SK-N-SH treated with all-trans-retinoic acid at 6 μM for 48 hours (cell line): Measurements from ENCODE around the gene ZP1.

Experiments used
- ATAC-seq: fragments of 200-7000 bp; cut with Tn5 transposase; 3 replicates; pipeline ENCODE4 v1.9.1; 2020; ENCODE audit warnings: mild to moderate bottlenecking, moderate library complexity
- BACH2 ChIP-seq: fragments of 250-450 bp; sonication (Bioruptor Pico); IDR thresholded peaks from 2 replicates; pipeline ENCODE4 v1.9.0; 2021; ENCODE audit warnings: mild to moderate bottlenecking, borderline replicate concordance
- ESRRG ChIP-seq: fragments of 250-450 bp; sonication (Bioruptor Pico); IDR thresholded peaks from 2 replicates; pipeline ENCODE4 v1.6.1; 2021; ENCODE audit warnings: mild to moderate bottlenecking
- GLIS3 ChIP-seq: fragments of 250-450 bp; sonication (Bioruptor Pico); IDR thresholded peaks from 2 replicates; pipeline ENCODE4 v1.5.0; 2020; ENCODE audit warnings: mild to moderate bottlenecking, moderate library complexity
- PATZ1 ChIP-seq: fragments of 250-450 bp; sonication (Bioruptor Pico); IDR thresholded peaks from 2 replicates; pipeline ENCODE4 v1.8.0; 2020; ENCODE audit warnings: mild to moderate bottlenecking, moderate library complexity, borderline replicate concordance
- ZFP3 ChIP-seq: fragments of 250-450 bp; sonication (Bioruptor Pico); IDR thresholded peaks from 2 replicates; pipeline ENCODE4 v1.5.0; 2020; ENCODE audit warnings: mild to moderate bottlenecking, moderate library complexity
- TF ChIP-seq, protein P1 (sequence below): fragments of 250-450 bp; sonication (Bioruptor Pico); IDR thresholded peaks from 2 replicates; pipeline ENCODE4 v1.5.0; 2020; ENCODE audit warnings: mild to moderate bottlenecking, moderate library complexity

The ZP1 gene

DNA sequence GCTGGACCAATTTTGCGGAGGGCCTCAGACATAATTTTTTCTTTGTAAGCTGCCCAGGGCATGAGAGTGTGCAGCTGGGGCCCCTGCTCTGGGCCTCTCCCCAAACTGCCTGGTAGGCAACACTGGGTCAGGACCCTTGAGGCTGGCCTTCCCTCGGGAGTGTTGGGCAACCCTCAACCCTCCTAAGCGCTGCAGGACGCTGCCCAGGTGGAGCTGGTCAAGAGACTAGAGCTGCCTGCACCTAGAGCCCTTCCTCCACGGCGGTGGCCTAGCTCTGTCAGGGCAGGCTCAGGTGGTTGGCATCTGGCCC lies 56.4 kb downstream of the ZP1 start (continued):
- no peak for TF ChIP-seq PATZ1 (CRISPR knock-in tag)
- TF ChIP-seq, protein P1, sequence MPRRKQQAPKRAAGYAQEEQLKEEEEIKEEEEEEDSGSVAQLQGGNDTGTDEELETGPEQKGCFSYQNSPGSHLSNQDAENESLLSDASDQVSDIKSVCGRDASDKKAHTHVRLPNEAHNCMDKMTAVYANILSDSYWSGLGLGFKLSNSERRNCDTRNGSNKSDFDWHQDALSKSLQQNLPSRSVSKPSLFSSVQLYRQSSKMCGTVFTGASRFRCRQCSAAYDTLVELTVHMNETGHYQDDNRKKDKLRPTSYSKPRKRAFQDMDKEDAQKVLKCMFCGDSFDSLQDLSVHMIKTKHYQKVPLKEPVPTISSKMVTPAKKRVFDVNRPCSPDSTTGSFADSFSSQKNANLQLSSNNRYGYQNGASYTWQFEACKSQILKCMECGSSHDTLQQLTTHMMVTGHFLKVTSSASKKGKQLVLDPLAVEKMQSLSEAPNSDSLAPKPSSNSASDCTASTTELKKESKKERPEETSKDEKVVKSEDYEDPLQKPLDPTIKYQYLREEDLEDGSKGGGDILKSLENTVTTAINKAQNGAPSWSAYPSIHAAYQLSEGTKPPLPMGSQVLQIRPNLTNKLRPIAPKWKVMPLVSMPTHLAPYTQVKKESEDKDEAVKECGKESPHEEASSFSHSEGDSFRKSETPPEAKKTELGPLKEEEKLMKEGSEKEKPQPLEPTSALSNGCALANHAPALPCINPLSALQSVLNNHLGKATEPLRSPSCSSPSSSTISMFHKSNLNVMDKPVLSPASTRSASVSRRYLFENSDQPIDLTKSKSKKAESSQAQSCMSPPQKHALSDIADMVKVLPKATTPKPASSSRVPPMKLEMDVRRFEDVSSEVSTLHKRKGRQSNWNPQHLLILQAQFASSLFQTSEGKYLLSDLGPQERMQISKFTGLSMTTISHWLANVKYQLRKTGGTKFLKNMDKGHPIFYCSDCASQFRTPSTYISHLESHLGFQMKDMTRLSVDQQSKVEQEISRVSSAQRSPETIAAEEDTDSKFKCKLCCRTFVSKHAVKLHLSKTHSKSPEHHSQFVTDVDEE (CRISPR knock-in tag): no peak
- no peak for TF ChIP-seq ZFP3 (CRISPR knock-in tag)
- TF ChIP-seq GLIS3 (CRISPR knock-in tag): no peak
- no peak for TF ChIP-seq BACH2 (CRISPR knock-in tag)
- TF ChIP-seq ESRRG (CRISPR knock-in tag): no peak

DNA sequence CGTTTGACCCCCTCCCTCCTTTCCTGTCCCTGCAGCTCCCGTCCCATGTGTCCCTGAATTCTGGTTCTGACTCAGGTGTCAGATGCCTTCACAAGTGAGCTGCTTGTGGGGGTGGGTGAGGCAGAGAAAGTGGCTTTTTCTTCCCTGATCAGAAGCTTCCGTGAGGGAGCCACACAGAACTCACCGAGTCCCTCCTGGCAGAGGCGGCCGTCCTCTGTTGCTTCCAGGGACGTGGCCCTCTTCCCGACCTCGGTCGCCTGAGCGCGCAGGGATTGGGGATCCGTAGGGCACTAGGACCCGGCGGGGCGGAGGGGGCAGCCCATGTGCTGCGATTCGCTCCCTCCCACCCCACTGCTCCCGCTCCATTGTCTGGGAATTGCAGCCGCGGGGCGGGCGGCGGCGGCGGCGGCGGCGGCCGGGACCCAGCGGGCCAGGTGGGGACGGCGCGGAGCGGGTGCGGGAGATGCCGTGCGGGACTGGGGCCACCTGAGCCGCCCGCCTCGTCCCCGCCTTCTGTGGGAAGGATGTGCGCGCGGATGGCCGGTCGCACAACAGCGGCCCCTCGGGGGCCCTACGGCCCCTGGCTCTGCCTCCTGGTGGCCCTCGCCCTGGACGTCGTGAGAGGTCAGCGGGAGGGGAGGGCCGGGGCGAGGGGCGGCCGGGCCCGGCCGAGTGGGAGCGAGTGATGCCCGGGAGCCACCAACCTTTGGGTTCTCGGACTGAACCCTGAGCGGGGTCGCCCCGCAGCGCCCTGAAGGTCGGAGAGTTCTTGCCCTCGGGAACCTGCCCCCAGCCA lies 57.0 kb downstream of the ZP1 start, which contains the start of gene TMEM132A:
TMEM132A (plus strand) TSS at position 351 of the 796 bp plus-strand sequence; CDS start at position 525, 174 bp downstream.
- ATAC-seq: peak; percentile 93
- no peak for TF ChIP-seq ZFP3 (CRISPR knock-in tag)
- 0 out of 2 replicates have a peak, but pooled peaks have one; percentile 22 for TF ChIP-seq PATZ1 (CRISPR knock-in tag)
